HepG2 (cell line): Measurements from ENCODE around the gene TMEM33. TPM values are rescaled to one million over a fixed set of nuclear protein-coding genes. Genes with fewer than 3 reads are reported as not detected.

Experiments used
- DR1 ChIP-seq: sonication (generic); formaldehyde crosslinking; IDR thresholded peaks from 2 replicates; pipeline ENCODE4 v1.8.0; 2021; ENCODE audit warnings: mild to moderate bottlenecking, missing genetic modification reagents, inconsistent platforms
- ELF1 ChIP-seq: sonication (generic); formaldehyde crosslinking; IDR thresholded peaks from 2 replicates; pipeline ENCODE4 v1.4.0; 2020; ENCODE audit warnings: missing genetic modification reagents
- HMG20A ChIP-seq: IDR thresholded peaks from 2 replicates; pipeline ENCODE4 v1.6.1; 2016; ENCODE audit warnings: borderline replicate concordance
- HMGXB4 ChIP-seq, 2 experiments: sonication (generic) in 1 of 2; formaldehyde crosslinking in 1 of 2; IDR thresholded peaks; 2 replicates each; pipeline versions ENCODE4 v1.4.0 to v1.6.1; 2018 to 2020; ENCODE audit warnings: missing genetic modification reagents in 2 of 2, borderline replicate concordance in 1 of 2, low read depth in 1 of 2, mild to moderate bottlenecking in 1 of 2, missing biosample characterization in 1 of 2
- KAT2B ChIP-seq: fragments of 150-350 bp; IDR thresholded peaks from 2 replicates; pipeline ENCODE4 v1.6.1; 2014; ENCODE audit warnings: low read depth, low read length, borderline replicate concordance
- PHF20 ChIP-seq: sonication (generic); formaldehyde crosslinking; IDR thresholded peaks from 2 replicates; pipeline ENCODE4 v1.5.0; 2020; ENCODE audit warnings: mild to moderate bottlenecking, missing genetic modification reagents
- SAP130 ChIP-seq: IDR thresholded peaks from 2 replicates; pipeline ENCODE4 v1.6.1; 2016; ENCODE audit warnings: low read depth
- TOPORS ChIP-seq: sonication (generic); formaldehyde crosslinking; IDR thresholded peaks from 2 replicates; pipeline ENCODE4 v1.8.0; 2023; ENCODE audit warnings: mild to moderate bottlenecking, missing genetic modification reagents
- TRIM24 ChIP-seq: sonication (generic); formaldehyde crosslinking; IDR thresholded peaks from 2 replicates; pipeline ENCODE4 v1.8.0; 2022; ENCODE audit warnings: mild to moderate bottlenecking, missing genetic modification reagents
- ZBTB40 ChIP-seq, 2 experiments: fragments of 450-650 bp in 1 of 2; sonication (generic) in 1 of 2; formaldehyde crosslinking in 1 of 2; IDR thresholded peaks; 2 replicates each; pipeline versions ENCODE4 v1.6.1 to v1.8.0; 2016 to 2022; ENCODE audit warnings: antibody characterized with exemption in 1 of 2, mild to moderate bottlenecking in 1 of 2, missing genetic modification reagents in 1 of 2
- ZNF160 ChIP-seq: sonication (generic); formaldehyde crosslinking; IDR thresholded peaks from 2 replicates; pipeline ENCODE4 v1.8.0; 2022; ENCODE audit warnings: mild to moderate bottlenecking, inconsistent platforms, missing genetic modification reagents
- ZNF572 ChIP-seq: sonication (generic); formaldehyde crosslinking; IDR thresholded peaks from 2 replicates; pipeline ENCODE4 v1.5.1; 2020; ENCODE audit warnings: mild to moderate bottlenecking, missing genetic modification reagents
- polyA plus RNA-seq, 8 experiments: library from polyadenylated mRNA; depleted of rRNA in 3 of 8; stranded (reverse) in 7 of 8; unstranded in 1 of 8; fragments of >200 nt; fragmentation: Illumina TruSeq in 4 of 8; extraction: Trizol in 4 of 8; gene quantifications; 2 replicates each; pipeline versions ENCODE4 v1.2.1 to v1.2.3, GENCODE V29; 2011 to 2016; ENCODE audit warnings: low read depth in 4 of 8, missing spikeins in 1 of 8, mixed read lengths in 1 of 8; ENCODE audit not compliant: insufficient read depth in 1 of 8
- total RNA-seq, 5 experiments: library from RNA; depleted of rRNA; stranded (reverse); fragments of >200 nt; fragmentation: Illumina TruSeq; extraction: Trizol; gene quantifications; 2 replicates each; pipeline ENCODE4 v1.2.3, GENCODE V29; 2016; ENCODE audit warnings: low read depth in 1 of 5
- TF ChIP-seq, protein P1 (sequence below): sonication (generic); formaldehyde crosslinking; IDR thresholded peaks from 2 replicates; pipeline ENCODE4 v1.4.0; 2020; ENCODE audit warnings: missing genetic modification reagents, borderline replicate concordance

The TMEM33 gene
- total and polyA plus RNA-seq, 2 of the 13 experiments (the other 11 are each of a cell fraction or from before 2014, with no cell fraction given), result 36.1 to 66.6 TPM

- TF ChIP-seq ELF1 (CRISPR knock-in tag) (peak; percentile 94), HMGXB4 (CRISPR knock-in tag; IDR thresholded peaks at IDR 0.05; ENCODE audit: borderline replicate concordance in 1 of 2, low read depth in 1 of 2) (peak; percentile 73 to 86; a peak in 3 of 4 replicates), DR1 (CRISPR knock-in tag) (peak; percentile 79; the same call in 1 of the 2 replicates), TRIM24 (CRISPR knock-in tag) (no peak), ZNF572 (CRISPR knock-in tag) (no peak), ZBTB40 (IDR thresholded peaks at IDR 0.05) (peak; percentile 56), ZBTB40 (CRISPR knock-in tag; IDR thresholded peaks at IDR 0.05) (peak; percentile 53), HMG20A (CRISPR knock-in tag) (no peak), TOPORS (CRISPR knock-in tag) (no peak), PHF20 (peak; percentile 93), KAT2B (no peak), ZNF160 (CRISPR knock-in tag) (0 out of 2 replicates have a peak, but pooled peaks have one; percentile 27), SAP130 (CRISPR knock-in tag) (peak; percentile 93)
- TF ChIP-seq, protein P1, sequence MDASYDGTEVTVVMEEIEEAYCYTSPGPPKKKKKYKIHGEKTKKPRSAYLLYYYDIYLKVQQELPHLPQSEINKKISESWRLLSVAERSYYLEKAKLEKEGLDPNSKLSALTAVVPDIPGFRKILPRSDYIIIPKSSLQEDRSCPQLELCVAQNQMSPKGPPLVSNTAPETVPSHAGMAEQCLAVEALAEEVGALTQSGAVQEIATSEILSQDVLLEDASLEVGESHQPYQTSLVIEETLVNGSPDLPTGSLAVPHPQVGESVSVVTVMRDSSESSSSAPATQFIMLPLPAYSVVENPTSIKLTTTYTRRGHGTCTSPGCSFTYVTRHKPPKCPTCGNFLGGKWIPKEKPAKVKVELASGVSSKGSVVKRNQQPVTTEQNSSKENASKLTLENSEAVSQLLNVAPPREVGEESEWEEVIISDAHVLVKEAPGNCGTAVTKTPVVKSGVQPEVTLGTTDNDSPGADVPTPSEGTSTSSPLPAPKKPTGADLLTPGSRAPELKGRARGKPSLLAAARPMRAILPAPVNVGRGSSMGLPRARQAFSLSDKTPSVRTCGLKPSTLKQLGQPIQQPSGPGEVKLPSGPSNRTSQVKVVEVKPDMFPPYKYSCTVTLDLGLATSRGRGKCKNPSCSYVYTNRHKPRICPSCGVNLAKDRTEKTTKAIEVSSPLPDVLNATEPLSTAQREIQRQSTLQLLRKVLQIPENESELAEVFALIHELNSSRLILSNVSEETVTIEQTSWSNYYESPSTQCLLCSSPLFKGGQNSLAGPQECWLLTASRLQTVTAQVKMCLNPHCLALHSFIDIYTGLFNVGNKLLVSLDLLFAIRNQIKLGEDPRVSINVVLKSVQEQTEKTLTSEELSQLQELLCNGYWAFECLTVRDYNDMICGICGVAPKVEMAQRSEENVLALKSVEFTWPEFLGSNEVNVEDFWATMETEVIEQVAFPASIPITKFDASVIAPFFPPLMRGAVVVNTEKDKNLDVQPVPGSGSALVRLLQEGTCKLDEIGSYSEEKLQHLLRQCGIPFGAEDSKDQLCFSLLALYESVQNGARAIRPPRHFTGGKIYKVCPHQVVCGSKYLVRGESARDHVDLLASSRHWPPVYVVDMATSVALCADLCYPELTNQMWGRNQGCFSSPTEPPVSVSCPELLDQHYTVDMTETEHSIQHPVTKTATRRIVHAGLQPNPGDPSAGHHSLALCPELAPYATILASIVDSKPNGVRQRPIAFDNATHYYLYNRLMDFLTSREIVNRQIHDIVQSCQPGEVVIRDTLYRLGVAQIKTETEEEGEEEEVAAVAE (CRISPR knock-in tag), result peak; percentile 92; the same call in 1 of the 2 replicates
Observed at GRCh38 chr4:41990365-41991111, 55.3 kb downstream of the TMEM33 start, which contains the start of gene SLC30A9 (continued).
